ENCODE measurements around the gene TRUB2. TPM values are rescaled to one million over a fixed set of nuclear protein-coding genes. Genes with fewer than 3 reads are reported as not detected.
"Not testable (repeated sequence)": the region's sequence is repeated elsewhere in the genome, so short reads cannot be mapped to it uniquely, and the experiment has no call there.

TRUB2 gene
- polyA plus RNA-seq, 3 donors = 39.2 to 41.7 (median 39.8) TPM

DNA sequence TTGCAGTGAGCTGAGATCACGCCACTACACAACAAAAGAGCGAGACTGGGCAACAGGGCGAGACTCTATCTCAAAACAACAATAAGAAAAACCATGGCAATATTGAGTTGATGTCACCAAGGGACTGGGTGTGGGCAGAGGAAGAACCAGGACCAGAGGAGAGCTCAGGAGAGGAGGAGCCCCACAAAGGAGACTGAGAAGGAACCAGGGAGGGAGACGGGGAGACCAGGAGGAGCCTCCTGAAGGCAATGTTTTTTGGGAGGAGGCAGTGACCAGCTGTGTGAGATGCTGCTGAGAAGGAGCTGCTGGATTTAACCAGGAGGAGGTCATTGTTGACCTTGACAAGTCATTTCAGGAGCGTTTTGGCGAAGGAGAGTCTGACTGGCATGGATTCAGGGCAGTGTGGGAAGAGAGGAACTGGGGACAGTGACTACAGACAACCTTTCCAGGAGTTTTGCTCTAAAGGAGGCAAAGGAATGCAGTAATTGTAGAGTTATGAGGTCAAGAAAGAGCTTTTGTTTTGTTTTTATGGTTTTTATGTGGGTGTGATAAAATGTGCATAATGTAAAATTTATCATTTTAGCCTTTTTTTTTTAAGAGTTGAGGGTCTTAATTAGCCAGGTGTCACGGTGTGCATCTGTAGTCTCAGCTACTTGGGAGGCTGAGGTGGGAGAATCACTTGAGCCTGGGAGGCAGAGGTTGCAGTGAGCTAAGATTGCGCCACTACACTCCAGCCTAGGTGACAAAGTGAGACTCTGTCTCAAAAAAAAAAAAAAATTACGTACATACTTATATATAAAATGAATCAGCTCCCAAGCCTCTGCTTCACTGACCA lies 17.9 kb downstream of the TRUB2 start:
- no peak for DNase-seq (ENCODE audit: low read depth in 3 of 3, low spot score in 2 of 3)

DNA sequence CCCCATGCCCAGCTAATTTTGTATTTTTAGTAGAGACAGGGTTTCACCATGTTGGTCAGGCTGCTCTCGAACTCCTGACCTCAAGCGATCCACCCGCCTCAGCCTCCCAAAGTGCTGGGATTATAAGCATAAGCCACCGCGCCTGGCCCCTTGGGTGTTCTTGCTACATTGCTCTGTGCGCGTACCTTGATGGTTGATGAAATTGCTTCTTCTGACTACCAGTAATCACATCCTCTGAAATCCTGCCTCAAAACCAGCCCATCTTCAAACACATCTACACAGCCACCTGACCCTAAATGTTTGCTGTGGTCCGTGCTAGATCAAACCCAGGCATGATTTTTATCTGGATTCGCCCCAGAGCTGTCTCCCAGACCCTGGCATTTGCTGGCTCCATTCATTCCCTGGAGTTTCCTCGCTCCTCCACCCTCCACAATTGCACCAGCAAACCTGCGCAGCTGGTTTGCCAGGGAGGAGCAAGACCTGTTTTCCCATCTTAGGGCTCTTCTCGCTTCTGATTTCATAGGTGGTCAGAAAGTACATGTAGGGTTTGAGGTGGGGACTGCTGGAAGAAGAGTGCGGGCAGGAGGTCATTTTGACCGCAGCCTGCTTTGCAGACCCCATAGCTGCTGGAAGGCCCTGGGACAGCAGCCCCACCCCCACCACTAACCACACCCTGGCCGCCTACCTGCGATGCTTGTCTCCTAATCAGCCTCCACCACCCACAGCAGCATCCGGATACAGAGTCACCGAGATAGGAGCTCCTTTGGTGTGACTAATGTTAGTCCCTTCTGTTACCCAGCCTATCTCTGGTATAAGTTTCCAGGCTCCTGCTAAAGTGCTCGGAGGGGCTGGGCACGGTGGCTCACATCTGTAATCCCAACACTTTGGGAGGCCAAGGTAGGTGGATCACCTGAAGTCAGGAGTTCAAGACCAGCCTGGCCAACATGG lies 23.4 kb downstream of the TRUB2 start:
- no peak for DNase-seq (ENCODE audit: low read depth in 3 of 3, low spot score in 2 of 3)

DNA sequence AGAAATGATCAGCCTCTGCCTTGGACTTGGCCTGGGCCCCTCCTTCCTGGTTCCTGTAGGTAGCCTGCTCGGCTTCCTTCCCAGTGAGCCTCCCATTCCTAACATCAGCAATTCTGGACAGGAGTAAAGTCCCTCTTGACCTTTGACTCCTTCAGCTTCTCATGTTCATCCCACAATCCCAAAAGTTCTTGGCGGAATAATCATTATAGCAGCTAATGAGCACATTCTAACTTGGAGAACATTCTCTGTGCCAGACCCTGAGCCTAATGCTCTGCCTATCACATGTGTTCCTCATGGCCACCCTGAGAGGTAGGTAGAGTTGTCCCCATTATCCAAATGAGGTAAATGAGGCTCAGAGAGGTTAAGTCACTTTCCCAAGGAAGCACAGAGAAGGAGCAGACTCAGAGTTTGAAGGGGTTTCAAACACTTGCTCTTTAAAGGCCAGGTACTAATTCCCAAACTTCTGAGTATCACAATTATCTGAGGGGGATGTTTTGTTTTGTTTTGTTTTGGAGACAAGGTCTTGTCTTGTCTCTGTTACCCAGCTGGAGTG lies 24.9 kb downstream of the TRUB2 start:
- no peak for DNase-seq (ENCODE audit: low read depth in 3 of 3, low spot score in 2 of 3)

DNA sequence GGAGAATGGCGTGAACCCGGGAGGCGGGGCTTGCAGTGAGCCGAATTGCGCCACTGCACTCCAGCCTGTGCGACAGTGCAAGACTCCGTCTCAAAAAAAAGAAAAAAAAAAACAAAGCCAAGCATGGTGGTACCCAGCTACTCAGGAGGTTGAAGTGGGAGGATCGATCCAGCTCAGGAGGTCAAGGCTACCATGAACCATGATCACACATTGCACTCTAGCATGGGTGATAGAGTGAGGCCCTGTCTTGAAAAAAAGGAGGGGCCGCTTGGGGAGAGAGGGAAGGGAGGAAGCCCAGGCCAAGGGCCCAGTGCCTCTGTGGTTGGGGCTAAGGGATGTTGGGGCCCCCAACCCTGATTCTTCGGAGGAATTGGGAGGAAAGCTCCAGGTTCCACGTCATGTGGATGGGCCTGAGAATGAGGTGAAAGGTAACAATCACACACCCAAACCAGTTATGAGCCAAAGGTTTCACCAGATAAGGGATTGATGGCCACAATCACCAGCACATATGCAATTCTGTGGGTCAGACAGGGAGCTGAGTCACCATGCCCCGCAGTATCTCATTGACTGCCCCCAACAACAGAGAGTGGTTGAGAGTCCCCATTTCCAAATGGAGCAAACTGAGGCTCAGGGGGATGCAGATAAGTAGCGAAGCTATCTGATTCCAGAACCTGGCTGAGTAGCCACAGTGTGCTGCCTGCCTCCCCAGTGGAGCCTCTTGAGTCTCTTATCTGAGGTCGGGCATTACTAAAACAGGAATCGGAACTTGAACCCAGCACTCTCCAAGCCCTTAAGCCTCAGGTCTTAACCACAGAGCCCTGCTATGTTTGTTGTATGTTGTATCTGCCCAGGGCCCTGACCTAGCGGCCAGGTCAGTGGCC lies 25.7 kb downstream of the TRUB2 start:
- DNase-seq (ENCODE audit: low read depth in 3 of 3, low spot score in 2 of 3) = no peak

DNA sequence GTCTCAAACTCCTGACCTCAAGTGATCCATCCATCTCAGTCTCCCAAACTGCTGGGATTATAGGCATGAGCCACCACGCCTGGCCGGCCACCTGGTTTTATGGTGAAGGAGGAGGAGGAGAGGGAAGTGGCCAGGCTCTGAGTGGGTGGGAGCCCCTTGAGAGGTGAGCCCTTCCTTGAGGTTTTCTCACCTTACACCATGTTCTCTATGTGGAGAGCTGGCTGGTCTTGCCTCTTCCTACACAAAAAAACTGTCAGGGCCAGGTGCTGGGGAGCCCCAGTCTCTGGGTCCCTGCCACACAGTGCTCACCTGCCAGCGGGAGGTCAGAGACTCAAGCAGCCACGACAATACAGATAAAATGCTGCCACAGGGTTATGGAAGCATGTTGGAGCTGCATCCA lies 28.1 kb downstream of the TRUB2 start:
- DNase-seq (ENCODE audit: low read depth in 3 of 3, low spot score in 2 of 3) = no peak

DNA sequence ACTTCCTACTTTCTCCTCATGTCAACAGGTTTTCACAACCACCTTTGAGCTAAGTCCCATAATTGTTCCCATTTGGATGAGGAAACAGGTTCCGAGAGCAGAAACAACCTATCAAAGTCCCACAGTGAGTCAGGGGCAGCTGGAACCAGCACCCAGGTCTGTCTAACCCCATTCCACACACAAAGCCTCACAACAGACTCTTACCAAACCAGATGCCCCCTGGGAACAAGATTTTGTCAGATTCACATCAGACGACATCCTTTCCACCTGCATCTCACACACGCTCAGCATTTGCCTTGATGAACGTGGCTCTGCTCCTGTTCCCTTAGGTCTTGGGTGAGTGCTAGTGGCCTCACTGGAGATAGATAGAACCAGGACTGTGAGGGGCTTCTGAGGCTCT lies 29.2 kb downstream of the TRUB2 start:
- DNase-seq (ENCODE audit: low read depth in 3 of 3, low spot score in 2 of 3) = no peak

DNA sequence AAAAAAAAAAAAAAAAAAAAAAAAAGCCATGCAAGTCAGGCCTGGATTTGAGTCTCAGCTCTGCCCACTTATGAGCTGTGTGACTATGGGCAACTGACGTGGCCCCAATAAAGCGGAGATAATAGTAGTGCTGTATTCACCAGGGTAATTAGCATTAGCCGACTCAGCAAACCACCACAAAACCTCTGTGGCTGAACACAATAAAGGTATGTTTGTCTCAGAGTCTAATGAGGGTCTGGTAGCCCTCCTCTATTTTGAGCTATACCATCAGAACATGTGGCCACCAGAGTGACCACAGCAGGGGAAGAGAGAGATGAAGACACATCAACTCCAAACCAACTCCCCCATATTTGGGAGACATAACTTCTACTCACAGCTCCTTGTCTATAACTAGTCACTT lies 30.2 kb downstream of the TRUB2 start:
- no peak for DNase-seq (ENCODE audit: low read depth in 3 of 3, low spot score in 2 of 3)

DNA sequence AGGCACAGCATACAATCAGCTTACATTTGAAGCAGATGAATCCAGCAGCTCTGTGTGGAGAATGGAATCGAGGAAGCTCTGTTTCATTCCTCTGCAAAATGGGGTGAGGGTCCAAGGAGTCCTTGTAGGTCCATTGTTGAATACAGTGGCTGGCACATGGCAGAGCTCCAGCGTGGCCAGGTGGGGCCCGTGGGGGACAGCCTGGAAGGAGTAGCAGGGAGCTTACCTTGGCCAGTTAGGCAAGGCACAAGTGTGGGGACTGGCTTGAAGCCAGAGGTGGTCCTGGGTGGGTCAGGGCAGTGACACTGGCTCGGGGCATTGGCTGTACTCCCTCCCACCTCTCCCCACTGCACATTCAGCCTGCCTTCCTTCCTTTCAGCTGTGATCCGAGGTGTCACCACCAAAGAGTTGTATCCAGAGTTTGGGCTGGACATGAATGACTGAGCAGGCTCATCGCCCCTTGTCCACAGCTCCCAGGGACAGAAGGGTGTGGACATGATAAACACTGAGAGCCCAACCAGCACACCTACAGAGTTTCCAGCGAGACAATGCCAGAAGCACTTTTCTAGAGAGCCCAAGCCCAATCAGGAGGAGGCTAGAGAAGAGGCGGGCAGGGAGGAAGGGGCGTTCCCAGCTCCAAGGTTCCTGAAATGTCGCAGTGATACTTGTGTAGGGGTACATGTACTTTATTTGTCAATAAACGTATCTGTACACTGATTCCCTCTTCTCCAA lies 33.8 kb downstream of the TRUB2 start:
- no peak for DNase-seq (ENCODE audit: low read depth in 3 of 3, low spot score in 2 of 3)

DNA sequence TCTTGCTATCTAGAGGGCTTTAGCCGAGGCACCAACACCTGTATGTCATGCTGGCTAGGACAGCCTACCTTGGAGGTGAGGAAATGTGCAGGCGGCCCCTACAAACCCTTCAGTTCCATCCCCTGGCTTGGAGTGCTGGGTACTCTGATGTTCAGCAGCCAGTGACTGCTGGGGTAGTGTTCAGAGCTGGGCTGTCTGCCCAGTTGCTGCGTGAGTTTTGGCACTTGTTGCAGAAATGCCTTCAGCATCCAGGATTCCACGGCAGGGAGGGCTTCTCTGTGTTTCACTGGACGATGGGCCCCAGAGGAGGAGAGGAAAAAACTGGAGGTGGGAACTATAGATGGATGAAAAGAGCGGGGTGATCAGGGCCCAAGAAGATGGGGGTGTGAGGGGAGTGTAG lies 35.8 kb downstream of the TRUB2 start:
- no peak for DNase-seq (ENCODE audit: low read depth in 3 of 3, low spot score in 2 of 3)

DNA sequence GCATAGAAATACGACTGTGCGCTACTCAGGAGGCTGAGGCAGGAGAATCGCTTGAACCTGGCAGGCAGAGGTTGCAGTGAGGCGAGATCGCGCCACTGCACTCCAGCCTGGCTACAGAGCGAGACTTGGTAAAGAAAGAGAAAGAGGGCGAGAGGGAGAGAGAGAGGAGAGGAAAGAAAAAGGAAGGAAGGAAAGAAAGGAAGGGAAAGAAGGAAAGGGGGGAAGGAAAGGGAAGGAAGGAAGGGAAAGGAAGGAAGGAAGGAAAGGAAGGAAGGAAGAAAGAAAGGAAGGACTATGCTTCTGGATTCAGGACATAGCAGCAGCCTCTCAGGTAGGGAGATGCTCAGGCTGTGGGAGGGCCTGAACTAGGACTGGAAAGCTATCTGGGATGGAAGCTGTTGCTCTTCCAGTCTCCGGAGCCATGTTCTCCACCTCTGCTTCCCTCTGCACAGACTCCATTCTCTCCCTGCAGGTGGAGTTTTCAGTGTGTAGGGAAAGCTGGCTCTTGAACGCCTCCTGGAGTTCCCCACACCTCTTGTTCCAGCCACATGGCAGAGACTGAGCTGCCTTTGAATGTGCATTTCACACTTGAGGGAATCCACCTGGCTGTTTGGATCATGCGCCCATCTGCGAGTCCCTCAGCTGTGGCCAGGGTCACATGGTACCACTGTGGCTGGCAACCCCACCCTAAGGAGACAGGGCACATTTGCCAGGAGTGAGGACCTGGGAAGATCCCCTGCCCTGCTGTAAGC lies 37.0 kb downstream of the TRUB2 start:
- DNase-seq (ENCODE audit: low read depth in 3 of 3, low spot score in 2 of 3) = no peak

DNA sequence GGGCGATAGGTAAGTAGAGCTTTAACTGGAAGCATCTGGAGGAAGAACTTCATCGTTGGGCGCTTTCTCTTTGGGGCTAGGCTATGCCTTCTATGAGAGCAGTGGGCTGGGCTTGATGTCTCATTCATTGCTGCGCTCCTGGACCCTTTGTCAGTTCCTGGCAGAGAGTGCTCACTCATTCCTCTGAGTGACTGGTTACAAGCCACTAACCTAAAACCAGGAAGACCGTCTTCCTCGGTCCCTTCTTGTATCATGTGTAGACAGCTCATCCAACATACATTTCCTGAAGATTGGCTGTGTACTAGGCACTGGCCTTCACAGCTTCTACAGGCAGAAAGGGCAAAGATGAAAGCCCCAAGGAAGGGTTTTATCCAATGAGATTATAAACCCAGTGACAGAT lies 39.7 kb downstream of the TRUB2 start:
- no peak for DNase-seq (ENCODE audit: low read depth in 3 of 3, low spot score in 2 of 3)

DNA sequence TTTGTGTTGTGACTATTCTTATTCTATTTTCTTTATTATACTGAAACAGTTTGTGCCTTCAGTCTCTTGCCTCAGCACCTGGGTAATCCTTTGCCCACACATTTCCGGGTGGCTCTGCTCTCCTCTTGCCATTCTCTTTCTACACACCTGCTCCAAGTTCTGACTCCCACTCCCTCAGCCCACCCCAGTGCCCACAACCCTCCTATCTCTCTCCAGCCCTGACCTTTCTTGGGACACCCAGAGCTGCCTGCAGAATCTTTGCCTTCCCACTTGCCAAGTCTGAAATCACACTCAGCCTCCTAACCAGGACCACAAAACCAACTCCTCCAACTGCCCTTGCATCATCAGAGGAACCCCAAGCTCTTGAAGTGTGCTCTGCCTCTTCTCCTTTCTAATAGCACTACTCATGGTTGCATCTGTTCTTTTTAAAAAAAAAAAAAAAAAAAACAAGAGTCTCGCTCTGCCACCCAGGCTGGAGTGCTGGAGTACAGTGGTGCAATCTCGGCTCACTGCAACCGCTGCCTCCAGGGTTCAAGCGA lies 42.1 kb downstream of the TRUB2 start:
- no peak for DNase-seq (ENCODE audit: low read depth in 3 of 3, low spot score in 2 of 3)

DNA sequence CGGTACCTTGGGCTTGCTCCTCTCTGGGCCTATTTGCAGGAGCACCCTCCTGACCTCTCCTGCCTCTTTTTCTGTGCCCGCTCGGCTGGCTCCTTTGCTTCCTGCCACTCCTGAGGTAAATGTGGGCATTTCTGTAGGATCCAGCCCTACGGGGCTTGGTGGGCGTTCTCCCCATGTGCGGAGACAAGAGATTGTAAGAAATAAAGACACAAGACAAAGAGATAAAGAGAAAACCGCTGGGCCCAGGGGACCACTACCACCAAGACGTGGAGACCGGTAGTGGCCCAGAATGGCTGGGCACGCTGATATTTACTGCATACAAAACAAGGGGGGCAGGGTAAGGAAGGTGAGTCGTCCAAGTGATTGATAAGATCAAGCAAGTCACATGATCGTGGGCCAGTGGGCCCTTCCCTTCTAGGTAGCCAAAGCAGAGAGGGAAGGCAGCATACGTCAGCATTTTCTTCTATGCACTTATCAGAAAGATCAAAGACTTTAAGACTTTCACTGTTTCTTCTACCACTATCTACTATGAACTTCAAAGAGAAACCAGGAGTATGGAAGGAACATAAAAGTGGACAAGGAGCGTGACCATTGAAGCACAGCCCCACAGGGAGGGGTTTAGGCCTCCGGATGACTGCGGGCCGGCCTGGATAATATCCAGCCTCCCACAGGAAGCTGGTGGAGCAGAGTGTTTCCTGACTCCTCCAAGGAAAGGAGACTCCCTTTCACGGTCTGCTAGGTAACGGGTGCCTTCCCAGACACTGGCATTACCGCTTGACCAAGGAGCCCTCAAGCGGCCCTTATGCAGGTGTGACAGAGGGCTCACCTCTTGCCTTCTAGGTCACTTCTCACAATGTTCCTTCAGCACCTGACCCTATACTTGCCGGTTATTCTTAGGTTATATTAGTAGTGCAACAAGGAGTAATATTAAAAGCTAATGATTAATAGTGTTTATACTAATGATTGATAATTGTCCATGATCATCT lies 42.9 kb downstream of the TRUB2 start:
- DNase-seq (ENCODE audit: low read depth in 3 of 3, low spot score in 2 of 3) = not testable (repeated sequence)

DNA sequence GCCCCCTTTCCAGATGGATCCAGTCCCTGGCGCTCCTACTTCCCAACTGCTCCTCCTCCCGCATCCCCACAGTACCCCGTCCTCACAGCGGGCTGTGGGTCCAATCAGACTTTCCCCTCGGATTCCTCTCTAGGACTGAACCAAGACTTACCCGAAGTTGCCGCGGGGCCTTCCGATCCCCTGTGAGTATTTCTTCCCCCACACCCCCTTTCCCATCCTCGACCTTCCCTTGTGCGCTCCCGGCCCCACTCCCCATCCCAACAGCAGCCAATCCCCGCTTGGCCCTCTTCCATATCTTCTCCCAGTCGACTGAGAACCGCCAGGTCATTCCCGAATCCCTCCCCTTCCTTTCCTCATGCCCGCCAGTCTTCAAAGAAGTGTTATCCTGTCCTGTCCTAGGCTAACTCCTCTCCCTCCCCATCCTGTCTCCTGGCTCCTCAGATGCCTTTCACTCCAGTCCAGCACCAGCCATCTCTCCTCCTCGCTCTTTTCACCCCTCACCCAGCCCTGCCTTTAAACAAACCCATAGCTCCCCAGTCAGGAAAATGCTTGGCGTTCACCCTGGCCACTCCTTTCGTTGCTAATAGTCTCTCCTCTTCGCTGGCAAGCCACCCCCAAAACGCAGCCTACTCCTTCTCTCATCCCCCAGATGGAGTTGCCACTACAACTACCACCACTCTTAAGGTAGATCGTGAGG lies 45.5 kb downstream of the TRUB2 start:
- no peak for DNase-seq (ENCODE audit: low read depth in 3 of 3, low spot score in 2 of 3)

DNA sequence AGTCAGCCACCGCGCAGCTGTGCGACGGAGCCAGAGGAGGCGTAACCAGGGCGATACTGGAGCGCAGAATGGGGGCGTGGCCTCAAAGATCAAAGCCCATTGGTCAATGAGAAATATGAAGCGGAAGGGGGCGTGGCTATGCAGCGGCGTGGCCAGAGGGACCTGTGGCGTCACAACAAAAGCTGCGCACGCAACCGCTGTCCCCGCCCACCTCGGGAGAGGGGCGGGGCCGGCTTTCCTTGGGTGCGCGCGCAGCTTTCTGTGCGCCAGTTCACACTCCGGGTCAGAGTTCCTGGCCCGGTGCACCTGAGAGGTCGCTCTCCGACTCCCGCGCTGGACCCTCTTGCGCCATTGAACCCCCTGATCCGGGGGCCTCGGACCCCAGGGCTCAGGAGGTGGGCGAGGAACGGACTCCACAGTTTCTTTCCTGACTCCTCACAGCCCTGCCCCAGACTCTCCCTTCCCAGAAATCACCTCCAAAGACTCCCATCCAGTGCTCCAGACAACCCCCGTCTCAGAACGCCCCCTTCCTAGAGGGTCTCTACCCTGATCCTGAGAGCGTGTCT lies 46.2 kb downstream of the TRUB2 start, which contains the start of gene SWI5:
Gene SWI5, plus strand, starts transcription at position 269 of the 566 bp plus-strand sequence.
- peak; percentile 99 for DNase-seq (ENCODE audit: low read depth in 3 of 3, low spot score in 2 of 3)

DNA sequence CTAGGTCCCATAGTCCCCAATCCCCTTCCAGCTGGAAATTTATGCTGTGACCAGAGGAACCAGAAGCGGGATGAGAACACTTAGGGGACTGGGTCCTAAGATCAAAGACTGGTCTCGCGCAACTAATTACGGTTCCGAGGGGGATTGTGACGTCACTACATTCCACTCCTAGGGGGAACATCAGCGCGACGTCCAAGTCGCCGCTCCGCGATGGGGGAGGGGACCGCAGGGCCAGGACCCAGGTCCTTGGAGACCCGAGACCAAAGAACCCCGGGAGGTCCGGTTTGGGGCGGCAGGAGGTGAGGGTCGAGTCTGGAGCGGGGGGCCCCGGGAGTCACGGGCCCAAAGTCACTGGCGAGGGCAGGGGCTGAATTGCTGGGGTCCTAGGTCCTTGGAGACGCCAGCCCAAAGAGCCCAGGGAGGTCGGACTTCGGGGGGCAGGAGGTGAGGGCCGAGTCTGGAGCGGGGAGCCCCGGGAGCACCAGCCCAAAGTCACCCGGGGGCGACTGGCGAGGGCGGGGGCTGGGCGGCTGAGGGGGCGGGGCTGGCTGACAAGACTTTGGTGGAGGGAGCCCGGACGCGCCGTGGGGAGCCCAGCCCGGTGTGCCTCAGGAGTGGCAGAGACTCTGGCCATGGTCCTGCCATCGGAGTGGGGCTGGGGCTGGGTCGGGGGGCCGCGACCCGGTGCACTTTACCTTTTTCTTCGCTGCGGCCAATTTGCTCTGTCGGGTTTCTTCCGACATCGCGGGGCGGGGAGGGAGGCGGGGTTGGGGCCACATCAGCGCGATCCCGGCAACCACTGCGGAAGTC lies 46.8 kb downstream of the TRUB2 start, which contains the start of gene GOLGA2:
Gene GOLGA2, minus strand, starts transcription at position 810 of the 810 bp plus-strand sequence. Its CDS starts 31 bp downstream, at position 779.
- DNase-seq (ENCODE audit: low read depth in 3 of 3, low spot score in 2 of 3) = no peak
